ENCODE data around the gene CDK6.

CDK6 gene

GRCh38 chr7:92684274-92684673 is 152.1 kb downstream of the CDK6 start:
- DNase-seq (ENCODE audit: low read depth, low spot score), result no peak

- peak; percentile 36 for DNase-seq (ENCODE audit: low read depth, low spot score)
Measured at GRCh38 chr7:92682903-92683539, 153.4 kb downstream of the CDK6 start.

DNA sequence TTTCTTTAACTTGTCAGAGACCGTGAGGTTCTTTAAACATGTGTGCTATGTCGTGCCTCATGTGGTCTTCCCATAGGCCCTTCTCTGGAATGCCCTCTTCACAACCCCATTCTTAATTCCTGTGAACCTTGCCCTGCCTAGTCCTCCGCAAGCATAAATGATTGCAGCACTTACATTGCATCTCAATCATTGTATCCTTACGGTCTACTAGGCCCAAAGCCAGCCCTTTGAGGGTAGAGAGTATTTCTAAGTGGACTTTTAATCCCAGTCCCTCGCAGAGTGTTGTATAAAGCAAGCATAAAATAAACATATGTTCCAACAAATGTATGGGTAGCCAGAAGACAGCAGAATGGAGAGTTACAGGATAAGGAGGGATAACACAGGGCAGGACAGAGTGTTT is 154.0 kb downstream of the CDK6 start:
- no peak for DNase-seq (ENCODE audit: low read depth, low spot score)

GRCh38 chr7:92681633-92682032 is 154.7 kb downstream of the CDK6 start:
- DNase-seq (ENCODE audit: low read depth, low spot score), result no peak

DNA sequence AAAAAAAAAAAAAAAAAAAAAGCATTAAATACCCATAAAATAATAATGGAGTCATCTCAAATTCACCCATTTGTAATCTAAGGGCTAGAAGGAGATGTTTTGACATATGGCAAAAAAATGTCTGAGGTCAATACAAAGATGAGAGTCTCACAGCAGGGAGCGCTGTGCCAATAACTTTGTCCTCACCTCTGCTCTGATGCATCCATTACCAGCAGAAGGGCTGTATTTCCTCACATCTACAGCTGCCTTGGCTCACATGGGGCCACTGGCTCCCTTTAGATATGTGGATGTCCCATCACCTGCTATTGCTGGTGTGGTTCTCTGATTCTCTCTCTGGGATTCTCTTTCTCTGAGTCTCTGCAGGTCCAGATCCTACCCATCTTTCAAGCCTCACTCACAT is 155.9 kb downstream of the CDK6 start:
- no peak for DNase-seq (ENCODE audit: low read depth, low spot score)

DNA sequence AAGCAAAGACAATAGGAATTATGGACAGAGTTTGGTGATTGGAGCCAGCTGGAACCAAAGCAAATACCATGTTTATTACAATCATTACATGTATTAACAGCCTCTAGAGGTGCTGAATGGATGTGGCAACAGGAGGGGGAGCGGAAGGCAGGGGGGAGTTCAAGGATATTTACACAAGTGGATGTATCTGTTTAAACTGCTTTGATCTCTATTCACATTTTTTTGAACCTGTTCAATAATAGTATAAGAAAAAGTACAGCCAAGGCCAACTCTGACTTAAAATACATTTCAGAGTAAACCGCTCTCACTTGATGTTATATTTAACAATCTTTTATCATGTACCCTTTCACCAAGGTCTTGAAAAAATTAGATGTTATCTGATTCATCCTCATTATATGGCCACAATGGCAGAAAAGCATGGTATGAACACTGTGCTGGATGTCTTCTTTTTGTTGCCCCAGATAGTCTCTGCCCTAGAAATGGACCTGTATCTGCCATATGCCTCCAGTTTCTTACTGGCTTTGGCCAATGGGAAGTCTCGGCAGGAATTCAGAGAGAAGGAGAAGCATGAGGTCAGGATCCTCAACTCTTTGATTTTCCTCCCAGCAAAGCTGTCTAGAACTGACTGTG is 158.0 kb downstream of the CDK6 start:
- DNase-seq (ENCODE audit: low read depth, low spot score), result no peak

DNA sequence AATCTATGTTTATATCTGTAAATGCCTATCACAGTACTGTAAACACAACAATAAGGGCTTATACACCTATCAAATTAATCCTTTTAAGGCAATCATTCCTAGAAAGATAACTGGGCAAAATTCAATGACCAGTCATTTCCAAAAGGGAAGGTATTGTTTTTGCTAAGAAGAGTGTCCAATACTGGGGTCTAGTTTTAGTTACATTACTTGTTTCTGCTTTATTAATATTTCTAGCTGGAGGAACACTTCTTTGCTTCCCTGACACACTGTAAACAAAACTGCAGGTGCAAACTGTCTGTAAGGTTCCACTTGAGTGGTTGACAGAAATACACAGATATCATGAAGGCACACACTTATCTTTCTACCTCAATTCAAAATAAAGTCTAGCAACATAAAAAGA is 162.0 kb downstream of the CDK6 start:
- no peak for DNase-seq (ENCODE audit: low read depth, low spot score)

GRCh38 chr7:92671505-92672169 is 164.7 kb downstream of the CDK6 start:
- DNase-seq (ENCODE audit: low read depth, low spot score), result no peak

GRCh38 chr7:92670204-92670851 is 166.0 kb downstream of the CDK6 start:
- no peak for DNase-seq (ENCODE audit: low read depth, low spot score)

- no peak for DNase-seq (ENCODE audit: low read depth, low spot score)
Measured at GRCh38 chr7:92669616-92670165, 166.7 kb downstream of the CDK6 start.

GRCh38 chr7:92668564-92668963 is 167.8 kb downstream of the CDK6 start:
- DNase-seq (ENCODE audit: low read depth, low spot score), result no peak

GRCh38 chr7:92667816-92668535 is 168.4 kb downstream of the CDK6 start:
- no peak for DNase-seq (ENCODE audit: low read depth, low spot score)

DNA sequence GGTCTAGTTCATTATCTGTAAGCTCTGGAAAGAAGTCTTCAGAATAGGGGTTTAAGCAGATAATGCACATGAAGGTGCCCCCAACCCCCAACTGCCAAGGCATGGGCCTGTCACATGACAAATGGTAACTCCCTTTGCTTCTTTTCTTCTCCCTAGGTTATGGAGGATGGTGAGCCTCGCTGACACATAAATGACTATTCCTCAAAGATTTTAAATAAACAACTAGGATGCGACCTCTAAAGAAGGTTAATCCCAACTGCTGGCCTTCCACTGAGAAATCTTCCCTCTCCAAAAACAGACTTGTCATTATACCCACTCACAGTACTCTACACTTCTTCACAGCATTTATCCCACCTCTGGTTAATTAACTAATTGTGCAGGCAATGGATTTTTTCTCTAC is 170.4 kb downstream of the CDK6 start:
- no peak for DNase-seq (ENCODE audit: low read depth, low spot score)

DNA sequence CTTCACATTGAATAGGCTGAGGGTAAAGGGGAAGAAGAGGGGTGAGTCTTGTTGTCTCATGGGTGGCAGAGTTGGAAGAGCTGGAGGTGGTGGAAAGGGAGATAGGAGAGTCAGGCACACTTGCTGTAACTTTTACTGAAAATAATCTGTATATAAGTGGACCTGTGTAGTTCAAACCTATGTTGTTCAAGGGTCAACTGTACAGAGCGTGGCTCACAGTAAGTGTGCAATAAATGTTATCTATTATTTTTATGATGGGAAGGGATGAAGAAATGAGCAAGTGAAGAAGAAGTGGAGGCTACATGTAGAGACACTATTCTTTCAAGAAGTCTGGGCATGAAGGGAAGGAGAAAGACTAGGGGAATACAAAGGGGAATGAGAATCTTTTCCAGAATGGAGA is 174.7 kb downstream of the CDK6 start:
- DNase-seq (ENCODE audit: low read depth, low spot score), result no peak

GRCh38 chr7:92658671-92659070 is 177.7 kb downstream of the CDK6 start:
- no peak for DNase-seq (ENCODE audit: low read depth, low spot score)

- DNase-seq (ENCODE audit: low read depth, low spot score), result no peak
Measured at GRCh38 chr7:92657391-92657790, 179.0 kb downstream of the CDK6 start.

DNA sequence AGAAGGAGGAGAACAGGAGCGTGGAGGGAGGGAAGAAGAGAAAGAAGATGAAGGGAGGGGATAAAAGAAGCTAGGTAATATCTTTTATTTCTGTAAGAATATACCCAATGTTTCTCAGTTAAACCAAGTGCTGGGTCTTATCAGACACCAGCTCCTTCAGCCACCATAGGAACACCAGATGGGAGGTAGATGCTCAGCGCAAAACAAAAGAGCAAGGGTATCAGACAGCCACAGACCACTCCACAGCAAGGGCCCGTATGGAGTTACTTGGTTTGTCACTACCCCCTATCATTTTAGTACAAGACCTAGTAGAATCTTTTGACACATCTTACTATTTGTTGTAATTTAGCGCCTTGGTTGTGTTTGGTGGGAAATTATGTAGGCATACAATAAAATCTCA is 180.3 kb downstream of the CDK6 start:
- no peak for DNase-seq (ENCODE audit: low read depth, low spot score)

DNA sequence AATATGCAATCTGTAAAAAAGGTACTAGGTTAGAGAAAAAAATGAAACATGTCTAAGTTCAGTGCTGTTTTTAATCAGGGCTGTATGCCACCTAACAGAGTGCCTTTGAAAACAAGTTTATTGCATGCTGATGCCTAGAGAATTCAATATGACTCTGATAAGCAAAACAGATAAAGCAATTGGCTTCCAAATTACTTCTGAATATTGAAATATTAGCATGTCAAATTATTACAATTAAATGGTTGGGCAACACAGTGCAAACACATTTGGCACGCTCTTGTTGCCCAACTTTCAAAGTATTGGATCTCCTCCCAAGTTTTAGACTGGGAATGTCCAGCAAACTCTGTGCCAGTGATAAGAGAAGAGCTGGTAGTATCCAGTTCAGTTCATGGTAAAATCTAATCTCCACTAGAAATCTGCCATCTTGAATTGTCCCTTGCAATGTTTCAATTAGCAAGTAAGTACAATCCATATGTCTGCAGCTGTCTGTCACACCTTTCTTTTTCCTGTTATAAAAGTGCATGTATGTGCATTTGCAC is 181.0 kb downstream of the CDK6 start:
- DNase-seq (ENCODE audit: low read depth, low spot score), result no peak

GRCh38 chr7:92653136-92653535 is 183.2 kb downstream of the CDK6 start:
- no peak for DNase-seq (ENCODE audit: low read depth, low spot score)

DNA sequence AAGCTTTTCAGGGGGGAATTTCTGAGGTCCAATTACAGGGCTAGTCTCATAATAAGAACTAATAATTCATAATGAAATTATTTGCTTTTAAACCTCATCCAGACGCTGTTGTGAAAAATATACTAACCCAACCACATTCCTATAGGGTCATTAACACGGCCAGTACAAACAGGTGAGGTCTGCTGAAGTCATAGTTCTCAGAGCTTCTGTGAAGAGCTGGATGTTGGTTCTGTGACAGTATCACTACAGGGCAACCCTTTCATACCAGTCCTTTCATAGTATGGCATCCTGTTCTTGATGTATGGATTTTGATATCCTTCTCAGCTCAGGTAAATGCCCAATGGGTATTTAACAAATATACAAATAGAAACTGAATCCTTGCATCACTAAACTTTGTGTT is 183.8 kb downstream of the CDK6 start:
- no peak for DNase-seq (ENCODE audit: low read depth, low spot score)

GRCh38 chr7:92650391-92650790 is 186.0 kb downstream of the CDK6 start:
- no peak for DNase-seq (ENCODE audit: low read depth, low spot score)

All from astrocyte of the hippocampus (primary cell).